IMR-90 (cell line): Measurements from ENCODE around the gene MREG. TPM values are rescaled to one million over a fixed set of nuclear protein-coding genes. Genes with fewer than 3 reads are reported as not detected.
"Not testable (repeated sequence)": the region's sequence is repeated elsewhere in the genome, so short reads cannot be mapped to it uniquely, and the experiment has no call there.

Source experiments
- ATAC-seq: fragments of 200-7000 bp; cut with Tn5 transposase; 2 replicates; pipeline ENCODE4 v1.9.1; 2020; ENCODE audit warnings: low read depth, mild to moderate bottlenecking, moderate library complexity
- BruUV-seq: library from RNA; stranded (reverse); fragments of 400-500 nt; replicated peaks from 2 replicates; lab custom pipeline; 2021; lab: Mats Ljungman, UMichigan
- CTCF ChIA-PET: fragments of 300-600 bp; formaldehyde crosslinking; extraction: SDS; loops from one replicate; lab custom pipeline; 2021; ENCODE audit warnings: antibody characterized with exemption; lab: Yijun Ruan, JAX
- POLR2A ChIA-PET: fragments of 300-600 bp; sonication (Branson Sonifier 250); formaldehyde crosslinking; loops from one replicate; lab custom pipeline; 2022; ENCODE audit warnings: antibody characterized with exemption; ENCODE audit not compliant: unreplicated experiment; lab: Charles Lee
- DNase-seq: peaks from one replicate; pipeline ENCODE4 v3.0.0; 2013
- H2AFZ ChIP-seq: replicated peaks from 2 replicates; pipeline ENCODE3; 2013; ENCODE audit warnings: low read length, mild to moderate bottlenecking; ENCODE audit not compliant: poor library complexity
- H2AK5ac ChIP-seq: 2 replicates; pipeline ENCODE4 v1.6.1; 2013; ENCODE audit warnings: low read depth, low read length, inconsistent platforms
- H2AK9ac ChIP-seq: replicated peaks from 2 replicates; pipeline ENCODE3; 2013; ENCODE audit warnings: mild to moderate bottlenecking, low read depth, low read length, moderate library complexity; ENCODE audit not compliant: poor library complexity
- H2BK120ac ChIP-seq: 2 replicates; pipeline ENCODE4 v1.6.1; 2013; ENCODE audit warnings: low read depth, low read length, inconsistent platforms
- H2BK15ac ChIP-seq: 3 replicates; pipeline ENCODE4 v1.6.1; 2013; ENCODE audit warnings: low read depth, low read length, inconsistent platforms
- H2BK20ac ChIP-seq: 2 replicates; pipeline ENCODE4 v1.6.1; 2013; ENCODE audit warnings: low read depth, mild to moderate bottlenecking, inconsistent platforms, low read length, moderate library complexity
- H2BK5ac ChIP-seq: 2 replicates; pipeline ENCODE4 v1.6.1; 2013; ENCODE audit warnings: mild to moderate bottlenecking, low read depth, low read length, inconsistent platforms; ENCODE audit not compliant: poor library complexity, severe bottlenecking
- H3K14ac ChIP-seq: replicated peaks from 2 replicates; pipeline ENCODE4 v1.6.1; 2013; ENCODE audit warnings: low read depth, low read length, inconsistent platforms
- H3K18ac ChIP-seq: 2 replicates; pipeline ENCODE4 v1.6.1; 2013; ENCODE audit warnings: low read depth, low read length, control low read depth
- H3K23ac ChIP-seq: 2 replicates; pipeline ENCODE4 v1.6.1; 2013; ENCODE audit warnings: low read depth, low read length, inconsistent platforms
- H3K27ac ChIP-seq: 2 replicates; pipeline ENCODE4 v1.5.1; 2013; ENCODE audit warnings: mild to moderate bottlenecking, control low read depth, low read length; ENCODE audit not compliant: insufficient read depth
- H3K27me3 ChIP-seq: 2 replicates; pipeline ENCODE4 v1.6.1; 2013; ENCODE audit warnings: low read length; ENCODE audit not compliant: control insufficient read depth, insufficient read depth
- H3K36me3 ChIP-seq: 2 replicates; pipeline ENCODE4 v1.6.1; 2013; ENCODE audit warnings: low read length, mixed read lengths; ENCODE audit not compliant: control insufficient read depth, insufficient read depth
- H3K4ac ChIP-seq: 2 replicates; pipeline ENCODE4 v1.6.1; 2013; ENCODE audit warnings: low read depth, low read length, inconsistent platforms
- H3K4me1 ChIP-seq: 2 replicates; pipeline ENCODE4 v1.6.1; 2013; ENCODE audit warnings: low read length, mixed read lengths; ENCODE audit not compliant: control insufficient read depth, insufficient read depth
- H3K4me2 ChIP-seq: 2 replicates; pipeline ENCODE4 v1.6.1; 2013; ENCODE audit warnings: low read depth, mild to moderate bottlenecking, control low read depth, low read length, moderate library complexity
- H3K4me3 ChIP-seq: 2 replicates; pipeline ENCODE4 v1.5.1; 2013; ENCODE audit warnings: low read depth, mild to moderate bottlenecking, control low read depth, low read length, moderate library complexity; ENCODE audit not compliant: insufficient read depth
- H3K56ac ChIP-seq: 2 replicates; pipeline ENCODE4 v1.6.1; 2013; ENCODE audit warnings: low read length, inconsistent platforms; ENCODE audit not compliant: insufficient read depth; ENCODE audit errors: extremely low read depth
- H3K79me1 ChIP-seq, 2 experiments: 2 replicates each; pipeline ENCODE4 v1.6.1; 2013; ENCODE audit warnings: low read length in 2 of 2, inconsistent platforms in 1 of 2, low read depth in 1 of 2
- H3K9ac ChIP-seq: 2 replicates; pipeline ENCODE4 v1.6.1; 2013; ENCODE audit warnings: low read depth, low read length, control low read depth
- H3K9me1 ChIP-seq: 2 replicates; pipeline ENCODE4 v1.6.1; 2013; ENCODE audit warnings: low read length, inconsistent platforms; ENCODE audit not compliant: insufficient read depth
- H3K9me3 ChIP-seq: 2 replicates; pipeline ENCODE4 v1.6.1; 2013; ENCODE audit warnings: low read length; ENCODE audit not compliant: control insufficient read depth, insufficient read depth
- H4K20me1 ChIP-seq: 2 replicates; pipeline ENCODE4 v1.6.1; 2013; ENCODE audit warnings: low read length, inconsistent platforms; ENCODE audit not compliant: insufficient read depth
- H4K5ac ChIP-seq: 2 replicates; pipeline ENCODE4 v1.6.1; 2013; ENCODE audit warnings: mild to moderate bottlenecking, low read depth, low read length, control low read depth
- H4K8ac ChIP-seq, 2 experiments: 2 replicates each; pipeline ENCODE4 v1.6.1; 2013; ENCODE audit warnings: low read depth in 2 of 2, low read length in 2 of 2, control low read depth in 1 of 2, inconsistent platforms in 1 of 2
- H4K91ac ChIP-seq: 2 replicates; pipeline ENCODE4 v1.6.1; 2013; ENCODE audit warnings: low read depth, low read length, inconsistent platforms; ENCODE audit not compliant: insufficient read depth
- WGBS, 2 experiments: methylation state at CpG; one replicate each; pipeline versions ENCODE4 v1.1.5 to v1.1.7; 2013; ENCODE audit warnings: missing lambda C conversion rate in 2 of 2; ENCODE audit not compliant: insufficient read length in 1 of 2; ENCODE audit errors: extremely low coverage in 2 of 2; 5-methylcytosine and 5-hydroxymethylcytosine counted together
- dilution Hi-C: fragments of 300-500 bp; cut with HindIII; formaldehyde crosslinking; loops from one replicate; pipeline ENCODE4 v1.14.3; 2018; ENCODE audit warnings: low sequenced_read_pairs; ENCODE audit not compliant: unreplicated experiment
- in situ Hi-C: fragments of 300-500 bp; cut with MboI; formaldehyde crosslinking; loops from 3 replicates; pipeline ENCODE4 v1.14.3; 2019; ENCODE audit warnings: low sequenced_read_pairs, inconsistent platforms, mixed read lengths
- intact Hi-C: fragments of 100-400 bp; cut with micrococcal nuclease; formaldehyde crosslinking; loops from 2 replicates; pipeline ENCODE4 v1.10.0; 2022
- polyA plus RNA-seq, 3 experiments: library from polyadenylated mRNA; depleted of rRNA; stranded (reverse); fragments of >200 nt; gene quantifications; 2 replicates each; pipeline ENCODE4 v1.2.3, GENCODE V29; 2012; ENCODE audit warnings: low replicate concordance in 1 of 3
- total RNA-seq: library from RNA; depleted of rRNA; stranded (reverse); fragments of >200 nt; gene quantifications from 2 replicates; pipeline ENCODE4 v1.2.3, GENCODE V29; 2012

MREG gene
- total and polyA plus RNA-seq, 2 of the 4 experiments (the other 2 are of a cell fraction), result 1.0 to 1.8 TPM

DNA sequence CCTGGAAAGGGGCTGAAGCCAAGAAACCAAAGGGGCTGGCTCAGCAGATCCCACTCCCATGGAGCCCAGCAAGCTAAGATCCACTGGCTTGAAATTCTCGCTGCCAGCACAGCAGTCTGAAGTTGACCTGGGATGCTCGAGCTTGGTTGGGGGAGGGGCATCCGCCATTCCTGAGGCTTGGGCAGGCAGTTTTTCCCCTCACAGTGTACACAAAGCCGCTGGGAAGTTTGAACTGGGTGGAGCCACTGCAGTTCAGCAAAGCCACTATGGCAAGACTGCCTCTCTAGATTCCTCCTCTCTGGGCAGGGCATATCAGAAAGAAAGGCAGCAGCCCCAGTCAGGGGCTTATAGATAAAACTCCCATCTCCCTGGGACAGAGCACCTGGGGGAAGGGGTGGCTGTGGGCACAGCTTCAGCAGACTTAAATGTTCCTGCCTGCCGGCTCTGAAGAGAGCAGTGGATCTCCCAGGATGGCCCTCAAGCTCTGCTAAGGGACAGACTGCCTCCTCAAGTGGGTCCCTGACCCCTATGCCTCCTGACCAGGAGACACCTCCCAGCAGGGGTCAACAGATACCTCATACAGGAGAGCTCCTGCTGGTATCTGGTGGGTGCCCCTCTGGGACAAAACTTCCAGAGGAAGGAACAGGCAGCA lies 24.7 kb downstream of the MREG start:
- dilution Hi-C loops, BruUV-seq: not testable (repeated sequence)

More for the DNA sequence above, 24.7 kb downstream of the MREG start:
- H4K20me1 ChIP-seq, in situ Hi-C loops, H2BK5ac ChIP-seq, CTCF ChIA-PET, DNase-seq, H3K9ac ChIP-seq, H3K4me3 ChIP-seq, H3K4ac ChIP-seq, H2BK120ac ChIP-seq, H3K36me3 ChIP-seq, H4K91ac ChIP-seq, H3K14ac ChIP-seq, H2AK5ac ChIP-seq, H2AFZ ChIP-seq, POLR2A ChIA-PET, H3K4me1 ChIP-seq, intact Hi-C loops, H2BK15ac ChIP-seq, H3K56ac ChIP-seq, H4K5ac ChIP-seq, H3K23ac ChIP-seq, H3K27me3 ChIP-seq, H4K8ac ChIP-seq, ATAC-seq, H3K9me1 ChIP-seq, H2BK20ac ChIP-seq, H3K9me3 ChIP-seq, H3K4me2 ChIP-seq, H3K18ac ChIP-seq, H2AK9ac ChIP-seq, H3K27ac ChIP-seq, H3K79me1 ChIP-seq: not testable (repeated sequence)
- WGBS, 2 experiments, result no CpG with 5 or more reads among the region's 5 CpGs
